Stimulated activated CD4-positive, alpha-beta T cell treated with anti-CD3 and anti-CD28 coated beads, TNF-alpha, amount 100 ng/mL, for 24 hours (primary cell): ENCODE data around the gene FXR2.

Source experiments
- DNase-seq, 3 experiments: peaks; one replicate each; pipeline ENCODE4 v3.0.0-alpha.2; 2020; ENCODE audit warnings: low read depth in 3 of 3

Gene FXR2

GRCh38 chr17:7552621-7553051 lies 62.1 kb downstream of the FXR2 start:
- DNase-seq: no peak

GRCh38 chr17:7551396-7551795 lies 63.3 kb downstream of the FXR2 start:
- DNase-seq: no peak

GRCh38 chr17:7550344-7550743 lies 64.4 kb downstream of the FXR2 start:
- DNase-seq: no peak

- peak in 1 of 3 experiments; percentile 37 for DNase-seq
These were observed 65.2 kb downstream of the FXR2 start for GRCh38 chr17:7549401-7550055.

- DNase-seq: peak in 1 of 3 experiments; percentile 56
These were observed 65.9 kb downstream of the FXR2 start, which contains the start of gene TNFSF12 for GRCh38 chr17:7548585-7549400. Gene TNFSF12 (plus strand): TSS chr17:7549058. CDS start chr17:7549154, 96 bp downstream.

GRCh38 chr17:7544911-7545310 lies 69.8 kb downstream of the FXR2 start:
- DNase-seq: no peak
